Mucosa of stomach (tissue), 1 donor: ENCODE measurements around the gene SCFD2.
"Not testable (repeated sequence)": the region's sequence is repeated elsewhere in the genome, so short reads cannot be mapped to it uniquely, and the experiment has no call there.

ENCODE experiments used
- H3K27me3 ChIP-seq: one replicate; pipeline ENCODE4 v1.7.0; 2013; ENCODE audit warnings: mild to moderate bottlenecking, low read length; ENCODE audit not compliant: control insufficient read depth, insufficient read depth
- H3K36me3 ChIP-seq: one replicate; pipeline ENCODE4 v1.7.0; 2013; ENCODE audit warnings: low read length; ENCODE audit not compliant: control insufficient read depth, insufficient read depth
- H3K4me1 ChIP-seq: one replicate; pipeline ENCODE4 v1.7.0; 2013; ENCODE audit warnings: mild to moderate bottlenecking, low read length; ENCODE audit not compliant: control insufficient read depth, insufficient read depth
- H3K4me3 ChIP-seq: one replicate; pipeline ENCODE4 v1.7.0; 2013; ENCODE audit warnings: low read length
- H3K9ac ChIP-seq: one replicate; pipeline ENCODE4 v1.7.0; 2013; ENCODE audit warnings: mild to moderate bottlenecking, low read length, moderate library complexity
- H3K9me3 ChIP-seq: one replicate; pipeline ENCODE4 v1.7.0; 2013; ENCODE audit warnings: mild to moderate bottlenecking, low read length, moderate library complexity; ENCODE audit not compliant: control insufficient read depth
- donor health status: Pancreatic carcinoma.

The SCFD2 gene

GRCh38 chr4:53365486-53366300 is at the start of gene SCFD2:
Gene SCFD2, minus strand, starts transcription at chr4:53366061.
- Histone ChIP-seq H3K27me3 (no peaks in the 10 kb centered on the region), H3K4me3 (peak within 1 kb of the TSS; percentile 97), H3K9me3 (no peaks in the 10 kb centered on the region), H3K4me1 (no peaks in the 10 kb centered on the region), H3K36me3 (no peaks in the 10 kb centered on the region), H3K9ac (peak within 1 kb of the TSS; percentile 72)

GRCh38 chr4:53409479-53409878 is 43.6 kb upstream of the SCFD2 start:
- not testable (repeated sequence) for H3K9ac ChIP-seq, H3K9me3 ChIP-seq, H3K4me1 ChIP-seq, H3K4me3 ChIP-seq, H3K27me3 ChIP-seq, H3K36me3 ChIP-seq

GRCh38 chr4:53380221-53380620 is 14.4 kb upstream of the SCFD2 start:
- Histone ChIP-seq H3K36me3 (no peaks in the 10 kb centered on the region), H3K4me1 (peaks cover 13% of the 10 kb centered on the region), H3K27me3 (no peaks in the 10 kb centered on the region), H3K9ac (no peak overlapping the region), H3K4me3 (no peak overlapping the region), H3K9me3 (no peaks in the 10 kb centered on the region)

GRCh38 chr4:53378171-53378482 is 12.3 kb upstream of the SCFD2 start:
- no peaks in the 10 kb centered on the region for H3K9me3 ChIP-seq
- no peaks in the 10 kb centered on the region for H3K36me3 ChIP-seq
- peak overlapping the region; percentile 62 for H3K4me3 ChIP-seq
- peak overlapping the region; percentile 90 for H3K9ac ChIP-seq
- no peaks in the 10 kb centered on the region for H3K27me3 ChIP-seq
- H3K4me1 ChIP-seq, result peaks cover 13% of the 10 kb centered on the region

GRCh38 chr4:53377319-53378170 is 11.7 kb upstream of the SCFD2 start, which contains the start of gene FIP1L1:
Gene FIP1L1, plus strand, starts transcription at chr4:53377641. Its CDS starts 198 bp downstream, at chr4:53377839.
- no peaks in the 10 kb centered on the region for H3K9me3 ChIP-seq
- peak within 1 kb of the TSS; percentile 90 for H3K9ac ChIP-seq
- no peaks in the 10 kb centered on the region for H3K27me3 ChIP-seq
- peak within 1 kb of the TSS; percentile 62 for H3K4me3 ChIP-seq
- H3K36me3 ChIP-seq, result no peaks in the 10 kb centered on the region
- peaks cover 13% of the 10 kb centered on the region for H3K4me1 ChIP-seq

GRCh38 chr4:53376900-53377299 is 11.0 kb upstream of the SCFD2 start:
- Histone ChIP-seq H3K4me3 (peak overlapping the region; percentile 62), H3K4me1 (peaks cover 13% of the 10 kb centered on the region), H3K36me3 (no peaks in the 10 kb centered on the region), H3K9ac (peak overlapping the region; percentile 69), H3K9me3 (no peaks in the 10 kb centered on the region), H3K27me3 (no peaks in the 10 kb centered on the region)

- no peaks in the 10 kb centered on the region for H3K36me3 ChIP-seq
- peaks cover 13% of the 10 kb centered on the region for H3K4me1 ChIP-seq
- H3K27me3 ChIP-seq, result no peaks in the 10 kb centered on the region
- no peak overlapping the region for H3K9ac ChIP-seq
- no peak overlapping the region for H3K4me3 ChIP-seq
- H3K9me3 ChIP-seq, result no peaks in the 10 kb centered on the region
Observed at GRCh38 chr4:53374777-53375258, 9.0 kb upstream of the SCFD2 start.

- Histone ChIP-seq H3K9ac (no peak overlapping the region), H3K4me3 (no peak overlapping the region), H3K4me1 (peaks cover 11% of the 10 kb centered on the region), H3K27me3 (no peaks in the 10 kb centered on the region), H3K36me3 (no peaks in the 10 kb centered on the region), H3K9me3 (no peaks in the 10 kb centered on the region)
Observed at GRCh38 chr4:53371843-53372521, 6.1 kb upstream of the SCFD2 start.

- Histone ChIP-seq H3K36me3 (no peaks in the 10 kb centered on the region), H3K9me3 (no peaks in the 10 kb centered on the region), H3K4me1 (peaks cover 6% of the 10 kb centered on the region), H3K4me3 (no peak overlapping the region), H3K9ac (no peak overlapping the region), H3K27me3 (no peaks in the 10 kb centered on the region)
Observed at GRCh38 chr4:53371049-53371448, 5.2 kb upstream of the SCFD2 start.

- no peak overlapping the region for H3K4me3 ChIP-seq
- no peaks in the 10 kb centered on the region for H3K9me3 ChIP-seq
- no peaks in the 10 kb centered on the region for H3K27me3 ChIP-seq
- no peak overlapping the region for H3K9ac ChIP-seq
- no peaks in the 10 kb centered on the region for H3K4me1 ChIP-seq
- H3K36me3 ChIP-seq, result no peaks in the 10 kb centered on the region
Observed at GRCh38 chr4:53367721-53368120, 1.9 kb upstream of the SCFD2 start.

GRCh38 chr4:53366301-53366716 is 448 bp upstream of the SCFD2 start:
- Histone ChIP-seq H3K4me3 (peak overlapping the region; percentile 97), H3K36me3 (no peaks in the 10 kb centered on the region), H3K27me3 (no peaks in the 10 kb centered on the region), H3K9ac (peak overlapping the region; percentile 72), H3K9me3 (no peaks in the 10 kb centered on the region), H3K4me1 (no peaks in the 10 kb centered on the region)

GRCh38 chr4:53365121-53365485 is 758 bp downstream of the SCFD2 start:
- Histone ChIP-seq H3K4me3 (peak overlapping the region; percentile 97), H3K9ac (peak overlapping the region; percentile 72), H3K4me1 (no peaks in the 10 kb centered on the region)

More at GRCh38 chr4:53365121-53365485, 758 bp downstream of the SCFD2 start:
- H3K27me3 ChIP-seq, result no peaks in the 10 kb centered on the region
- no peaks in the 10 kb centered on the region for H3K36me3 ChIP-seq
- H3K9me3 ChIP-seq, result no peaks in the 10 kb centered on the region
